Keratinocyte (primary cell): ENCODE data around the gene KDSR.

Experiments
- CTCF ChIP-seq, 3 experiments: IDR thresholded peaks in 1 of 3; conservative IDR thresholded peaks in 1 of 3; optimal IDR thresholded peaks in 1 of 3; 2 replicates in 2 of 3; 3 replicates in 1 of 3; pipeline versions ENCODE3 to v1.5.1; 2011; ENCODE audit warnings: low read length in 3 of 3, mild to moderate bottlenecking in 3 of 3, moderate library complexity in 2 of 3, control low read depth in 1 of 3, inconsistent platforms in 1 of 3; ENCODE audit not compliant: insufficient read depth in 2 of 3; ENCODE audit errors: extremely low read depth in 1 of 3
- EZH2 ChIP-seq: IDR thresholded peaks from one replicate; pipeline ENCODE4 v1.6.1; 2012; ENCODE audit warnings: inconsistent platforms, mild to moderate bottlenecking, low read length, moderate library complexity

DNA sequence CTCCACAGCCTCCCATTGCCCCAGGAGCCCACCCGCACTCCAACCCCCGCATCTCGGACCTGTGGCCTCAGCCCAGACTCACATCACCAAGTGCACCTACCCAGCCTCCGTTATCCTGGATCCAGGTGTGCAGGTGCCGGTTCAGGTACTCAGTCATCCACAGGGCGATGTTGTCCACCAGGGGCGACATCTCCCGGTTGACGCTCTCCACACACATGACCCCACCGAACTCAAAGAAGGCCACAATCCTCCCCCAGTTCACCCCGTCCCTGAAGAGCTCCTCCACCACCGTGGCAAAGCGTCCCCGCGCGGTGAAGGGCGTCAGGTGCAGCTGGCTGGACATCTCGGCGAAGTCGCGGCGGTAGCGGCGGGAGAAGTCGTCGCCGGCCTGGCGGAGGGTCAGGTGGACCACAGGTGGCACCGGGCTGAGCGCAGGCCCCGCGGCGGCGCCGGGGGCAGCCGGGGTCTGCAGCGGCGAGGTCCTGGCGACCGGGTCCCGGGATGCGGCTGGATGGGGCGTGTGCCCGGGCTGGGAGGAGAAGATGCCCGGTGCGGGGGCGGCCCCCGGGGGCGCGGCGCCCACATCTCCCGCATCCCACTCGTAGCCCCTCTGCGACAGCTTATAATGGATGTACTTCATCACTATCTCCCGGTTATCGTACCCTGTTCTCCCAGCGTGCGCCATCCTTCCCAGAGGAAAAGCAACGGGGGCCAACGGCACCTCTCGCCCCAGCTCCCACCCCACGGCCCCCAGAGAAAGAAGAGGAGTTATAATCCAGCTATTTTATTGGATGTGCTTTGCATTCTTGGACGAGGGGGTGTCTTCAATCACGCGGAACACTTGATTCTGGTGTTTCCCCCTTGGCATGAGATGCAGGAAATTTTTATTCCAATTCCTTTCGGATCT is 48.8 kb downstream of the KDSR start:
- TF ChIP-seq CTCF (optimal IDR thresholded peaks at IDR 0.05 in 1 of 3, IDR thresholded peaks at IDR 0.05 in 1 of 3, conservative IDR thresholded peaks at IDR 0.05 in 1 of 3; ENCODE audit: extremely low read depth in 1 of 3, insufficient read depth in 2 of 3, low read length in 3 of 3) (peak; percentile 59 to 78 (median 70)), EZH2 (peak; percentile 1)
